ENCODE results near the gene ZNF146. TPM values are rescaled to one million over a fixed set of nuclear protein-coding genes. Genes with fewer than 3 reads are reported as not detected.
"Not testable (repeated sequence)": the region's sequence is repeated elsewhere in the genome, so short reads cannot be mapped to it uniquely, and the experiment has no call there.

The ZNF146 gene
- total RNA-seq, 2 donors from 2014 or later = 37.8 to 71.1 TPM

- peak overlapping the region; percentile 34 to 45 for H3K27ac ChIP-seq
- peaks cover 6% of the 10 kb centered on the region for H3K36me3 ChIP-seq
- ATAC-seq (ENCODE audit: insufficient number of reproducible peaks, low FRiP score, low read depth) = no peak
- DNase-seq (ENCODE audit: low spot score) = no peak
- no peak for TF ChIP-seq CTCF (IDR thresholded peaks at IDR 0.05)
- H3K9me3 ChIP-seq = no peaks in the 10 kb centered on the region
- H3K4me1 ChIP-seq (ENCODE audit: control insufficient read depth in 1 of 2, low read depth in 2 of 2) = peaks cover 0 to 6% of the 10 kb centered on the region in 2 donors
- no peak overlapping the region for H3K4me3 ChIP-seq
- no peaks in the 10 kb centered on the region for H3K27me3 ChIP-seq (replicated peaks; ENCODE audit: insufficient read depth)
Observed at GRCh38 chr19:36182612-36183244, 32.2 kb upstream of the ZNF146 start.

- ATAC-seq (ENCODE audit: insufficient number of reproducible peaks, low FRiP score, low read depth) (no peak), DNase-seq (ENCODE audit: low spot score) (no peak)
- Histone ChIP-seq H3K4me3 (no peak overlapping the region), H3K27ac (peak overlapping the region; percentile 34 to 45), H3K9me3 (no peaks in the 10 kb centered on the region), H3K4me1 (ENCODE audit: control insufficient read depth in 1 of 2, low read depth in 2 of 2) (peaks cover 0 to 6% of the 10 kb centered on the region in 2 donors), H3K27me3 (replicated peaks; ENCODE audit: insufficient read depth) (no peaks in the 10 kb centered on the region), H3K36me3 (peaks cover 6% of the 10 kb centered on the region)
- TF ChIP-seq CTCF (IDR thresholded peaks at IDR 0.05) = no peak
Observed at GRCh38 chr19:36183245-36183628, 31.7 kb upstream of the ZNF146 start.

GRCh38 chr19:36186722-36187121 is 28.2 kb upstream of the ZNF146 start:
- H3K4me3 ChIP-seq; H3K36me3 ChIP-seq; H3K27ac ChIP-seq; DNase-seq (ENCODE audit: low spot score); H3K27me3 ChIP-seq (replicated peaks; ENCODE audit: insufficient read depth); H3K4me1 ChIP-seq (ENCODE audit: control insufficient read depth in 1 of 2, low read depth in 2 of 2); ATAC-seq (ENCODE audit: insufficient number of reproducible peaks, low FRiP score, low read depth); H3K9me3 ChIP-seq: not testable (repeated sequence)

GRCh38 chr19:36196249-36196648 is 18.7 kb upstream of the ZNF146 start:
- no peak for ATAC-seq (ENCODE audit: insufficient number of reproducible peaks, low FRiP score, low read depth)

GRCh38 chr19:36198119-36198518 is 16.8 kb upstream of the ZNF146 start:
- DNase-seq (ENCODE audit: low spot score) (no peak), ATAC-seq (ENCODE audit: insufficient number of reproducible peaks, low FRiP score, low read depth) (no peak)
- no peak overlapping the region for H3K27ac ChIP-seq
- H3K36me3 ChIP-seq = peaks cover 11% of the 10 kb centered on the region
- H3K4me3 ChIP-seq = no peak overlapping the region
- no peaks in the 10 kb centered on the region for H3K4me1 ChIP-seq (ENCODE audit: control insufficient read depth in 1 of 2, low read depth in 2 of 2)
- H3K27me3 ChIP-seq (replicated peaks; ENCODE audit: insufficient read depth) = no peaks in the 10 kb centered on the region
- TF ChIP-seq CTCF (IDR thresholded peaks at IDR 0.05) = no peak
- H3K9me3 ChIP-seq = no peaks in the 10 kb centered on the region

More at GRCh38 chr19:36196249-36196648, 18.7 kb upstream of the ZNF146 start:
- Histone ChIP-seq H3K27ac (no peak overlapping the region), H3K4me1 (ENCODE audit: control insufficient read depth in 1 of 2, low read depth in 2 of 2) (no peaks in the 10 kb centered on the region), H3K27me3 (replicated peaks; ENCODE audit: insufficient read depth) (no peaks in the 10 kb centered on the region), H3K9me3 (no peaks in the 10 kb centered on the region), H3K36me3 (peaks cover 11% of the 10 kb centered on the region), H3K4me3 (no peak overlapping the region)
- DNase-seq (ENCODE audit: low spot score) = no peak
- no peak for TF ChIP-seq CTCF (IDR thresholded peaks at IDR 0.05)

- ATAC-seq (ENCODE audit: insufficient number of reproducible peaks, low FRiP score, low read depth) = no peak
- no peak for TF ChIP-seq CTCF (IDR thresholded peaks at IDR 0.05)
- Histone ChIP-seq H3K9me3 (no peaks in the 10 kb centered on the region), H3K4me1 (ENCODE audit: control insufficient read depth in 1 of 2, low read depth in 2 of 2) (no peaks in the 10 kb centered on the region), H3K4me3 (no peak overlapping the region), H3K36me3 (no peaks in the 10 kb centered on the region), H3K27ac (no peak overlapping the region), H3K27me3 (replicated peaks; ENCODE audit: insufficient read depth) (no peaks in the 10 kb centered on the region)
- DNase-seq (ENCODE audit: low spot score) = no peak
Observed at GRCh38 chr19:36201684-36202083, 13.2 kb upstream of the ZNF146 start.

Measured in thoracic aorta (tissue), 2 donors.